ENCODE results near the gene MYO3A. TPM values are rescaled to one million over a fixed set of nuclear protein-coding genes. Genes with fewer than 3 reads are reported as not detected.

Gene MYO3A
- total and polyA plus RNA-seq, 2 donors (not counting 1 experiment from before 2014, with no cell fraction given) = not detected

GRCh38 chr10:25978771-25979170 is 44.7 kb downstream of the MYO3A start:
- H3K36me3 ChIP-seq (ENCODE audit: control insufficient read depth, insufficient read depth, low read length) = no peaks in the 10 kb centered on the region
- TF ChIP-seq CTCF (conservative IDR thresholded peaks at IDR 0.05 in 1 of 2, IDR thresholded peaks at IDR 0.05 in 1 of 2; ENCODE audit: low read depth in 1 of 2, low read length in 2 of 2) (no peak), EZH2 (IDR thresholded peaks at IDR 0.05; ENCODE audit: low read length, missing control alignments) (no peak)
- H3K4me3 ChIP-seq (replicated peaks in 1 of 4; ENCODE audit: control extremely low read depth in 1 of 4, insufficient read depth in 1 of 4, low read depth in 3 of 4, low read length in 4 of 4) = no peak overlapping the region
- no peaks in the 10 kb centered on the region for H3K27me3 ChIP-seq (ENCODE audit: control insufficient read depth, insufficient read depth, low read length)
- DNase-seq (ENCODE audit: low read depth in 2 of 2) = peak in 1 of 2 donors; percentile 75
- no peak overlapping the region for H3K4me2 ChIP-seq (ENCODE audit: extremely low read depth, insufficient read depth, low read length)
- no peak overlapping the region for H3K27ac ChIP-seq (ENCODE audit: insufficient read depth, low read length)
- H4K20me1 ChIP-seq (ENCODE audit: control insufficient read depth, extremely low read depth, insufficient read depth, low read length) = no peaks in the 10 kb centered on the region
- H2AFZ ChIP-seq (ENCODE audit: low read length) = no peak overlapping the region
- no peak overlapping the region for H3K9ac ChIP-seq (ENCODE audit: insufficient read depth, low read length)
- H3K9me3 ChIP-seq (ENCODE audit: control insufficient read depth, insufficient read depth, low read depth, low read length) = no peaks in the 10 kb centered on the region
- no peaks in the 10 kb centered on the region for H3K4me1 ChIP-seq (ENCODE audit: control insufficient read depth, extremely low read depth, insufficient read depth, low read length)
- no peaks in the 10 kb centered on the region for H3K79me2 ChIP-seq (ENCODE audit: control insufficient read depth, insufficient read depth, low read length)

GRCh38 chr10:25982107-25982506 is 48.1 kb downstream of the MYO3A start:
- H3K27ac ChIP-seq (ENCODE audit: insufficient read depth, low read length) = no peak overlapping the region
- H3K9ac ChIP-seq (ENCODE audit: insufficient read depth, low read length) = no peak overlapping the region
- no peaks in the 10 kb centered on the region for H3K79me2 ChIP-seq (ENCODE audit: control insufficient read depth, insufficient read depth, low read length)
- no peak for TF ChIP-seq EZH2 (IDR thresholded peaks at IDR 0.05; ENCODE audit: low read length, missing control alignments)
- no peak for TF ChIP-seq CTCF (conservative IDR thresholded peaks at IDR 0.05 in 1 of 2, IDR thresholded peaks at IDR 0.05 in 1 of 2; ENCODE audit: low read depth in 1 of 2, low read length in 2 of 2)
- no peaks in the 10 kb centered on the region for H3K9me3 ChIP-seq (ENCODE audit: control insufficient read depth, insufficient read depth, low read depth, low read length)
- no peaks in the 10 kb centered on the region for H3K36me3 ChIP-seq (ENCODE audit: control insufficient read depth, insufficient read depth, low read length)
- no peaks in the 10 kb centered on the region for H3K4me1 ChIP-seq (ENCODE audit: control insufficient read depth, extremely low read depth, insufficient read depth, low read length)
- no peaks in the 10 kb centered on the region for H3K27me3 ChIP-seq (ENCODE audit: control insufficient read depth, insufficient read depth, low read length)
- no peak overlapping the region for H3K4me2 ChIP-seq (ENCODE audit: extremely low read depth, insufficient read depth, low read length)
- DNase-seq (ENCODE audit: low read depth in 2 of 2) = no peak
- no peaks in the 10 kb centered on the region for H4K20me1 ChIP-seq (ENCODE audit: control insufficient read depth, extremely low read depth, insufficient read depth, low read length)
- no peak overlapping the region for H3K4me3 ChIP-seq (replicated peaks in 1 of 4; ENCODE audit: control extremely low read depth in 1 of 4, insufficient read depth in 1 of 4, low read depth in 3 of 4, low read length in 4 of 4)
- no peak overlapping the region for H2AFZ ChIP-seq (ENCODE audit: low read length)

GRCh38 chr10:25988583-25988982 is 54.6 kb downstream of the MYO3A start:
- no peak overlapping the region for H3K4me2 ChIP-seq (ENCODE audit: extremely low read depth, insufficient read depth, low read length)
- no peaks in the 10 kb centered on the region for H3K9me3 ChIP-seq (ENCODE audit: control insufficient read depth, insufficient read depth, low read depth, low read length)
- H4K20me1 ChIP-seq (ENCODE audit: control insufficient read depth, extremely low read depth, insufficient read depth, low read length) = no peaks in the 10 kb centered on the region
- H3K4me1 ChIP-seq (ENCODE audit: control insufficient read depth, extremely low read depth, insufficient read depth, low read length) = no peaks in the 10 kb centered on the region
- H3K27me3 ChIP-seq (ENCODE audit: control insufficient read depth, insufficient read depth, low read length) = no peaks in the 10 kb centered on the region
- no peaks in the 10 kb centered on the region for H3K79me2 ChIP-seq (ENCODE audit: control insufficient read depth, insufficient read depth, low read length)
- no peak for TF ChIP-seq EZH2 (IDR thresholded peaks at IDR 0.05; ENCODE audit: low read length, missing control alignments)
- no peak for TF ChIP-seq CTCF (conservative IDR thresholded peaks at IDR 0.05 in 1 of 2, IDR thresholded peaks at IDR 0.05 in 1 of 2; ENCODE audit: low read depth in 1 of 2, low read length in 2 of 2)
- DNase-seq (ENCODE audit: low read depth in 2 of 2) = no peak
- no peaks in the 10 kb centered on the region for H3K36me3 ChIP-seq (ENCODE audit: control insufficient read depth, insufficient read depth, low read length)
- H3K27ac ChIP-seq (ENCODE audit: insufficient read depth, low read length) = no peak overlapping the region
- no peak overlapping the region for H3K9ac ChIP-seq (ENCODE audit: insufficient read depth, low read length)
- H3K4me3 ChIP-seq (replicated peaks in 1 of 4; ENCODE audit: control extremely low read depth in 1 of 4, insufficient read depth in 1 of 4, low read depth in 3 of 4, low read length in 4 of 4) = no peak overlapping the region
- no peak overlapping the region for H2AFZ ChIP-seq (ENCODE audit: low read length)

Measured in fibroblast of lung (primary cell).